NCI-H1048 (cell line): Measurements from ENCODE around the gene MRGPRG.
"Not testable (repeated sequence)": the region's sequence is repeated elsewhere in the genome, so short reads cannot be mapped to it uniquely, and the experiment has no call there.

Source experiments
- DNase-seq: peaks from one replicate; lab custom pipeline; 2025; lab: John Stamatoyannopoulos, UW

The MRGPRG gene, protein sequence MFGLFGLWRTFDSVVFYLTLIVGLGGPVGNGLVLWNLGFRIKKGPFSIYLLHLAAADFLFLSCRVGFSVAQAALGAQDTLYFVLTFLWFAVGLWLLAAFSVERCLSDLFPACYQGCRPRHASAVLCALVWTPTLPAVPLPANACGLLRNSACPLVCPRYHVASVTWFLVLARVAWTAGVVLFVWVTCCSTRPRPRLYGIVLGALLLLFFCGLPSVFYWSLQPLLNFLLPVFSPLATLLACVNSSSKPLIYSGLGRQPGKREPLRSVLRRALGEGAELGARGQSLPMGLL

DNA sequence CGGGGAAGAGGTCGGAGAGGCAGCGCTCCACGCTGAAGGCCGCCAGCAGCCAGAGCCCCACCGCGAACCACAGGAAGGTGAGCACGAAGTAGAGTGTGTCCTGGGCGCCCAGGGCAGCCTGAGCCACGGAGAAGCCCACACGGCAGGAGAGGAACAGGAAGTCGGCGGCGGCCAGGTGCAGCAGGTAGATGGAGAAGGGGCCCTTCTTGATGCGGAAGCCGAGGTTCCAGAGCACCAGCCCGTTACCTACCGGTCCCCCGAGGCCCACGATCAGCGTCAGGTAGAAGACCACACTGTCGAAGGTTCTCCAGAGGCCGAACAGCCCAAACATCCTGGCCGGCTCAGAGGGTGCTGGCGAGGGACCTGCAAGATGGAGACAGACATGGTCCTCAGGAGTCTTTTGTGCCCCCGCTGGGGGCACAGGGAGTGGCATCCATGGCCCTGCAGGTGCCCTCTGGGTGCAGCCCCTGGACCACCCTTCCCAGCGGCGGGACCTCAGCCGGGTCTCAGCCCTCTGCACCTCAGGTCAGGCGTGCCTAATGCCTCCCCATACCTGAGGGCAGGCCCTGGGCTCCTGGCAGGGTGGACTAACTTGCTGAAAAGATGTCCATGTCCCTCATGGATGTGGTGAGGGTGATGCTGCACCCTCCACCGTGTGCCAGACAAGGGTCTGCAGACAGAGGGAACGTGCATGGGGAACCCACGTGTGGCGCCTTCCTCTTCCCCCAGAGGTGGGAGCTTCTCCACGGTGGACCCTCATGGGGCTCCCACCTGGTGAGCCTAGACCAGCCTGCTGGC lies at the start of gene MRGPRG:
TSS of gene MRGPRG (minus strand) at position 331 of the 798 bp plus-strand sequence. CDS start at position 331, 0 bp downstream.
- no peak for DNase-seq

- DNase-seq, result not testable (repeated sequence)
Measured at GRCh38 chr11:3262548-3262947, 43.9 kb upstream of the MRGPRG start.

DNA sequence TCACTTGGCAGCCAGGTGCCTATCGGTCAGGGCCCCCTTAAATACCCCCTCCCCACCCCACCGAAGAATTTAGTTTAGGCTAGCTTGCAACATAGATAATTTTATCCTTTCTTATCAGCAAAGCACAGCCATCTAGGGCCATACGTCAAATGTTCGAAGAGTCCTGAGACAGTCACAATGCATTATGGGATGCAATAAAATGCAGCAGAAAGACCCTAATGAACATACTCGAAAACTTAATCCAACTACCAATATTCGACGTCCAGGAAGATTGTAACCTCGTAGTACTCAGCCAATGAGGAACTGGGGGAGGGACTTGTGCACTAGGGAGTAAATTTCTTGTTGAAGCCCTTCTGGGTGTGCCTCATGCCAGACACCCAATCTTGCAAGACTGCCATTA lies 43.2 kb upstream of the MRGPRG start:
- not testable (repeated sequence) for DNase-seq

- not testable (repeated sequence) for DNase-seq
Measured at GRCh38 chr11:3257509-3257908, 38.9 kb upstream of the MRGPRG start.

DNA sequence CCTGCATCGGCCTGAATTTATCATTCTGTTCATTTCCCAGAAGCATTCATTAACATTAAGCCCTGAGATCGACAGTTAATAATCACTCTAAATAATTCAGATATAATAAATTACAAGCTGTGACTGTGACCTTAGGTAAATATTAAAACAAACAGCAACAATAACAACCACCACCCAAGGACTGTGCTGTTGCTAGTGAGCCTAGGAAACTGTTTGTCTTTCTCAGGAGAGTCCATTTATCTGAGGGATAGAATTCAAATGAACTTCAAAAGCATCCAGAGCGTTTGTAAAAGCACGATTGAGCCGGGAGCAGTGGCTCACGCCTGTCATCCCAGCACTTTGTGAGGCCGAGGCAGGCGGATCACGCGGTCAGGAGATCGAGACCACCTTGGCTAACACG lies 36.6 kb upstream of the MRGPRG start:
- not testable (repeated sequence) for DNase-seq

- not testable (repeated sequence) for DNase-seq
Measured at GRCh38 chr11:3254773-3255172, 36.2 kb upstream of the MRGPRG start.

DNA sequence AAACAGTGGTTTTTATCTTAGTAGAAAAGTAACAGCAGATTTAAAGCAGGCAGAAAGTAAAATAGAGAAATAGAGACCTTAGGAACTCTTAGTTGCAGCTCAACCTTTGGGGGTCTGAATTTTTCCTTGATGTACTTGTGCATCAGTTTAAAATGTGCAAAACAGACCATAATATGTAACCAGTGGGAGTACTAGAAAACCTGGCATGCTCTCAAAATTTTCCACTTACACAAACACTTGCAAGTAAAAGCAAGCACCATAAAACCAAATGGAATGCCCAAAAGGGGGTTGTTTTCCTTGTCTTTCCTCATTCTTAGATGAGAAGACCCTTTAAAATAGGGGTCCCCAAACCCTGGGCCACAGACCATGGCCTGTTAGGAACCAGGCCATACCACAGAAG lies 26.5 kb upstream of the MRGPRG start:
- no peak for DNase-seq

DNA sequence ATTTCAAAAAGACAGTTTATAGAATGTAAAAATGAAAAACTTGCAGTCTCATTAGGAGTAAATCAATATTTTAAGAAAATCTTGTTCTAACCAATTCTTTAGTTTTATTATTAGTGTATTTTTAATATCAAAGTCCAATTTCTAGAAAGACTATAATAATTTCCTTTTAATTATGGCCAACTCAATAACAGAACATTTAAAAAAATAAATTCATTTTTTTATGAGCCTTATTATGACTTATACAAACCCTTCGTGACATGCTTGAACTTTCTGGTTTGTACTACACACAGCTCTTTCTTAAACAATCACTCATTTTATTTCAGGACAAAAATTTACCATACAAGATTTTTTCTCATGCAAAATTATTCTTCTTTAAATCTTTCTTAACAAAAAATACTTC lies 25.3 kb upstream of the MRGPRG start:
- no peak for DNase-seq

- DNase-seq, result no peak
Measured at GRCh38 chr11:3237119-3237518, 18.5 kb upstream of the MRGPRG start.

- no peak for DNase-seq
Measured at GRCh38 chr11:3234846-3235245, 16.2 kb upstream of the MRGPRG start.

DNA sequence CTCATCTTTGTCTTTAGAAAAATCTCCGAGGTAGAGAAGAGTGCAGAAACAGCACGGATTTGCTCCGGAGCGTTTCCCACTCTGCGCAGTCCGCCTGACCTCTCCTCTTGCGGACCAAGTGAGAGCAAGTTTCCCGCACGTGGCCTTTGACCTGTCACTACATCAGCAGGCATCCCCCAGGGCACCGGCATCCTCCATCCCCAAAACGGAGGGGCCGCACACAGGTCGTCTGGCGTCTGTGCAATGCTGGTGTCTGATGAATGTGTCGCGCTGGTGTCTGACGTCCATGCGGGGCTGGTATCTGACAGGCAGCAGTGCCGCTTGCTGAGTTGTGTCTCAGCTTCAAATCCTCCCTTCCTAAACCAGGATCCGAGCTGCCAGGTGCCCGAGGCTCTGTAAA lies 14.3 kb upstream of the MRGPRG start:
- DNase-seq, result no peak

GRCh38 chr11:3231851-3232744 lies 13.5 kb upstream of the MRGPRG start, which contains the start of gene MRGPRE:
Gene MRGPRE (minus strand): TSS chr11:3232417. CDS start chr11:3228799, 3,618 bp downstream.
- DNase-seq, result no peak

GRCh38 chr11:3231550-3231850 lies 12.9 kb upstream of the MRGPRG start:
- no peak for DNase-seq

DNA sequence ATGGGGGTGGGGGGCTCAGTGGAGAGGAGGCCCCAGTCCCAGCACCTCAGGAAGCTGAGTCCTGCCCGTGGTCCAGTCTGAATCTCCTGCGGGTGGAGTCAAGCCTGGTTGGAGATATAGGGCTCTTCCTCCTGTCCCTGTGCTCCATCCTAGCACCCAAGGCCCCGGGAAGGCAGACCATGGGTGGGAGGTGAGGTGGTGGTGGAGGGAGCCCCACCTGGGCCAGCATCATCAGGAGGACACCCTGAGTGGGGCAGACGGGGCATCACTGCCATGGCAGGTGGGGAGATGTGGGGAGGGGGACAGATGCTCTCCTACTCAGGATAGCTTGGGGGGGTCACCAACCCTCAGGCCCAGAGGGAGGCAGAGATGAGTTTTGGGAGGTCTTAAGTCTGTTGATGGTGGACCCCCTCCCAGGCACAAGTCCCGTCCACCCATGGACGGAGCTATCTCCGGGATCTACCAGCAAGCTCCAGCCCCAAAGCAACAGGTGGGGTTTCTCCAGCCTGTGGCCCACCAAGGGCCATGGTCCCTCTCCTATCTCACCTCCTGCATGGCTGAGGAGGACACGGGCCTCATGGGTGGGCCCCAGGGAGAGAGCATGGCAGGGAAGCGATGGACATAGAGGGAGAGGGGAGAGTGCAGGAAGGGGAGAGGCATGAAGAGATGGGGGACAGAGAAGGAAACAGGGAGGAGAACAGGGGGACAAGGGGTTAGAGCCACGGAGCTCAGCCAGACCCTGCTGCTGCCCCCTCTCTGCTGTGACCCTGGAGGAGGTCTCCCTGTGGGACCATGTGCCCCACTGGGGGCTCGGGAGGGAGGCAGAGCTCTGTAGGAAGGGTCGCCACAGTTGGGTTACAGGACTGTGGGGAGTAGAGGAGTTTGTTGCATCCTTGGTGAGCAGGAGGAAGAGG lies 12.3 kb upstream of the MRGPRG start:
- DNase-seq, result no peak

DNA sequence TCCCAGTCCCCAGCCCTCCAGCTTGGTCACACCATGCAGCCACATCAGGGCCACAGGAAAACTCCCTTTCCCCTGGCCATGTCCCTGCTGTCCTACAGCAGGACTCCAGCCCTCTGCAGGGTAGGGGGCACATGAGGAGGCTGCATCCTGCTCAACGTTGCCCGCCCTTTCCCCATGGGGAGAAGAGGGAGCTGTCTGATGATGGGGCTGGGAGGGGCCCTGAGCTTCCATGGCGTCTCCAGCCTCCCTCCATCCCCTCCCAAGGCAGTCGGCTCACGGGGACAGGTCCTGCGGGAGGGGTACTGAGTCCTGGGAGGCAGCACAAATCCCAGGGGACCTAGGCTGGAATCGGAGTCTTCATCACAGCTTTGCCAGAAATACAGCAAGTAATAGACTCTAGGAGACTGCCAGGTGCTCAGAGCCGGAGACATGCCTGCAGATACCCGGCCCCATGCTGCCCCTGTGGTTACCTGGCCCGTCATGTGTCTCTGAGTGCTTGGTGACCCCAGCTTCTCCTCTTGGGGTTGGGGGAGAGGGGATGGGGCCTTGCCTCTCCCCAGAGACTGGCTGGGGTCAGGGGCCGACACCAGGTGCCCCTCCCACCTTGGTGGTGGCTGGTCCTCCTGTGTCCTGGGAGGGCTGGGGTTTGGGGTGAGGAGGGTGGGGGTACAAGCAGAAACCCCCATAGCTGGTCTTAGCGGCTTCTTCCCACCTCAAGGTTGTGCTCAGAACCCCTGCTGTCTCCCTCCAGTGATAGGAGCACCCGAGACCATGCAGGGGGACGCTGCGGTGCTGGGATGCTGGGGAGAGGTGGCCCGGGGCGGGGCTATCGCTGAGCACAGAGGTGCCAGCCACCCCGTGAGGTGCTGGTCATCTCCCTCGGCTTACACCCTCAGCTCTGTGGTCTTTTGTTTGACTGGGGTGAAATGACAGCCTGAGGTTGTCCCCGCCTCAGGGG lies 11.3 kb upstream of the MRGPRG start:
- no peak for DNase-seq

DNA sequence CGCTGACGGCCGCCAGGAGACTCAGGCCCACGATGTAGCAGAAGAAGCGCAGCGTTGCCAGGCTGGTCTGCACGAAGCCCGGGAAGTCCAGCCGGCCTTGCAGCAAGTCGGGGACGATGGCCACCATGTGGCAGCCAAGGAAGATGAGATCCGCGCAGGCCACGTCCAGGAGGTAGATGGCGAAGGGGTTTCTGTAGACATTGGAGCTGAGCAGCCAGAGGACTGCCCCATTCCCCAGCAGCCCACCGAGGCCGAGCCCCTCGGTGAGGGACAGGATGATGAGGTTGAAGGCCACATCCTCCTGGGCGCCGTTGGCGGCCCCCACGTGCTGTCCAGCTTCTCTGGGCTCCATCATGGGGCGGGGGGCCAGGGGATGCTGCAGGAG lies 9.8 kb upstream of the MRGPRG start:
- no peak for DNase-seq

- DNase-seq, result no peak
Measured at GRCh38 chr11:3227568-3228444, 9.2 kb upstream of the MRGPRG start.

GRCh38 chr11:3226846-3227567 lies 8.4 kb upstream of the MRGPRG start:
- DNase-seq, result no peak
